ENCODE results near the gene PCARE.

- no peak for TF ChIP-seq CTCF (conservative IDR thresholded peaks at IDR 0.05; ENCODE audit: low read length)
- no peak for TF ChIP-seq EZH2phosphoT487 (IDR thresholded peaks at IDR 0.05; ENCODE audit: borderline replicate concordance)
These were observed 28.0 kb downstream of the PCARE start for GRCh38 chr2:29046321-29046720.

Measured in Loucy (cell line).